Skeletal muscle tissue (tissue), 4 donors: ENCODE data around the gene CHD1L. TPM values are rescaled to one million over a fixed set of nuclear protein-coding genes. Genes with fewer than 3 reads are reported as not detected.

Experiments
- H3K27ac ChIP-seq: one replicate; pipeline ENCODE4 v1.7.0; 2013; ENCODE audit warnings: mild to moderate bottlenecking, low read depth, low read length, inconsistent platforms
- H3K27me3 ChIP-seq, 3 donors: one replicate each; pipeline ENCODE4 v1.7.0; 2013; ENCODE audit warnings: low read length in 3 of 3; ENCODE audit not compliant: control insufficient read depth in 3 of 3, insufficient read depth in 3 of 3
- H3K36me3 ChIP-seq, 3 donors: one replicate each; pipeline ENCODE4 v1.7.0; 2013; ENCODE audit warnings: low read length in 3 of 3; ENCODE audit not compliant: control insufficient read depth in 3 of 3, insufficient read depth in 3 of 3
- H3K4me1 ChIP-seq, 3 donors: one replicate each; pipeline ENCODE4 v1.7.0; 2013; ENCODE audit warnings: low read length in 3 of 3, mild to moderate bottlenecking in 3 of 3; ENCODE audit not compliant: control insufficient read depth in 3 of 3, insufficient read depth in 3 of 3
- H3K4me3 ChIP-seq, 3 donors: one replicate each; pipeline ENCODE4 v1.7.0; 2013; ENCODE audit warnings: low read length in 3 of 3
- H3K9ac ChIP-seq, 3 donors: one replicate each; pipeline ENCODE4 v1.7.0; 2013; ENCODE audit warnings: low read length in 3 of 3, mild to moderate bottlenecking in 3 of 3, moderate library complexity in 2 of 3, low read depth in 1 of 3
- H3K9me3 ChIP-seq, 3 donors: one replicate each; pipeline ENCODE4 v1.7.0; 2013; ENCODE audit warnings: low read length in 3 of 3; ENCODE audit not compliant: control insufficient read depth in 3 of 3
- total RNA-seq: library from RNA; depleted of rRNA; stranded (reverse); fragments of >200 nt; gene quantifications from one replicate; pipeline ENCODE4 v1.2.3, GENCODE V29; 2014
- donor health status: Osteomylitis.

The CHD1L gene
- total RNA-seq, 1 donor from 2014 or later: 23.5 TPM

GRCh38 chr1:147341246-147341645, 98.8 kb downstream of the CHD1L start:
- H3K36me3 ChIP-seq: no peaks in the 10 kb centered on the region
- H3K27ac ChIP-seq: no peak overlapping the region
- no peak overlapping the region for H3K9ac ChIP-seq
- no peaks in the 10 kb centered on the region for H3K4me1 ChIP-seq
- no peak overlapping the region for H3K4me3 ChIP-seq
- H3K27me3 ChIP-seq: no peaks in the 10 kb centered on the region
- H3K9me3 ChIP-seq: no peaks in the 10 kb centered on the region

Other genes with a start within 250 kb of the CHD1L start
- gene PRKAB2, start 70.2 kb upstream of the CHD1L start, total RNA-seq: 13.6 TPM
- 1.0 TPM for gene FMO5, start 17.3 kb upstream of the CHD1L start, total RNA-seq